HG02852 (cell line): ENCODE measurements around the gene VAT1L.

Source experiments
- ATAC-seq: cut with Tn5 transposase; IDR thresholded peaks from one replicate; pipeline ENCODE4 v1.9.1; 2021; ENCODE audit warnings: mild to moderate bottlenecking, moderate library complexity; ENCODE audit not compliant: unreplicated experiment

Gene VAT1L

GRCh38 chr16:77788181-77789084 lies at the start of gene VAT1L:
VAT1L (plus strand) TSS chr16:77788564; CDS start chr16:77788683, 119 bp downstream.
- no peak for ATAC-seq

- no peak for ATAC-seq
Measured at GRCh38 chr16:77738706-77739558, 49.4 kb upstream of the VAT1L start.

GRCh38 chr16:77739559-77739892 lies 48.8 kb upstream of the VAT1L start:
- no peak for ATAC-seq

GRCh38 chr16:77744141-77744540 lies 44.2 kb upstream of the VAT1L start:
- no peak for ATAC-seq

GRCh38 chr16:77745972-77746371 lies 42.4 kb upstream of the VAT1L start:
- ATAC-seq: no peak

- no peak for ATAC-seq
Measured at GRCh38 chr16:77748421-77749005, 39.9 kb upstream of the VAT1L start.

GRCh38 chr16:77749415-77749814 lies 38.9 kb upstream of the VAT1L start:
- ATAC-seq: no peak

- ATAC-seq: no peak
Measured at GRCh38 chr16:77758046-77758445, 30.3 kb upstream of the VAT1L start.

- ATAC-seq: no peak
Measured at GRCh38 chr16:77758508-77758907, 29.9 kb upstream of the VAT1L start.

GRCh38 chr16:77759201-77759600 lies 29.2 kb upstream of the VAT1L start:
- no peak for ATAC-seq

- no peak for ATAC-seq
Measured at GRCh38 chr16:77759821-77760220, 28.5 kb upstream of the VAT1L start.

- no peak for ATAC-seq
Measured at GRCh38 chr16:77760800-77761199, 27.6 kb upstream of the VAT1L start.

- no peak for ATAC-seq
Measured at GRCh38 chr16:77761204-77761603, 27.2 kb upstream of the VAT1L start.

GRCh38 chr16:77762262-77762661 lies 26.1 kb upstream of the VAT1L start:
- ATAC-seq: no peak

GRCh38 chr16:77763994-77764393 lies 24.4 kb upstream of the VAT1L start:
- ATAC-seq: no peak

- ATAC-seq: no peak
Measured at GRCh38 chr16:77767211-77767610, 21.2 kb upstream of the VAT1L start.

GRCh38 chr16:77767826-77768225 lies 20.5 kb upstream of the VAT1L start:
- no peak for ATAC-seq

- ATAC-seq: no peak
Measured at GRCh38 chr16:77775911-77776909, 12.2 kb upstream of the VAT1L start.

- ATAC-seq: no peak
Measured at GRCh38 chr16:77777745-77778144, 10.6 kb upstream of the VAT1L start.

- ATAC-seq: no peak
Measured at GRCh38 chr16:77780378-77780837, 8.0 kb upstream of the VAT1L start.
